HG03095 (cell line): ENCODE measurements around the gene DDX24.

ENCODE experiments used
- ATAC-seq: cut with Tn5 transposase; IDR thresholded peaks from one replicate; pipeline ENCODE4 v1.9.1; 2021; ENCODE audit warnings: moderate library complexity; ENCODE audit not compliant: unreplicated experiment

The DDX24 gene

GRCh38 chr14:94114589-94115057 is 33.6 kb upstream of the DDX24 start:
- ATAC-seq, result no peak

DNA sequence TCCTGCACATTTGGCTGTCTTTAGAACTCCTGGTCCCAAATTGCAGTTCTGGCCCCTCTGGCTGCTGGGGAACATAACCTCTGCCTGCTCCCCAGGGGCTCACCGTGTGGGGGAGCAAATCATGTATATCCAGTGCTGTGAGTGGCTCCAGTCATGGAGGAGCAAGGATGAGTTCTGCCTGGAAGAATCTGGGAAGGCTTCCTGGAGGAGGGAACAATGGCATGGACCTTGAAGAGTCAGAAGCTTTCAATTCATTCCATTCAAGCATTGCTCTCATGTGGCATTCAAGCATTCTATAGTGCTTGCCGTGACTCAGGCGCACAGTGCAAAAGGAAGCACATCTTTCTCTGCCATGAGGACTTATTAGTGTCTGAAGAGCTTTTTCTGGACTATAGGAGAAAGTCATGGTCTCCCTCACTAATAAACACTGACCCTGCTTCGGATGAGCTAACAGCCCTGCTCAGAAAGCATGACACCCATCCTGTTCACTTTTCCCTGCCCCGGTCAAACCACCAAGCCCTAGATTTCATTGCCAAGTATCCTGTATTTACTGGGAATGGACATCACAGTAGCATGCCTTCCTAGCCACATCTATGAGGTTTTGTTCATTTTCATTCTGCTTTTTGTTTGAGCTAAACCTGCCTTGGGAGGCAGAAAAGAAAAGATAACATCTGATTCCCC is 33.0 kb upstream of the DDX24 start:
- ATAC-seq, result no peak

GRCh38 chr14:94113490-94113889 is 32.5 kb upstream of the DDX24 start:
- ATAC-seq, result no peak

- ATAC-seq, result no peak
Measured at GRCh38 chr14:94113073-94113472, 32.1 kb upstream of the DDX24 start.

DNA sequence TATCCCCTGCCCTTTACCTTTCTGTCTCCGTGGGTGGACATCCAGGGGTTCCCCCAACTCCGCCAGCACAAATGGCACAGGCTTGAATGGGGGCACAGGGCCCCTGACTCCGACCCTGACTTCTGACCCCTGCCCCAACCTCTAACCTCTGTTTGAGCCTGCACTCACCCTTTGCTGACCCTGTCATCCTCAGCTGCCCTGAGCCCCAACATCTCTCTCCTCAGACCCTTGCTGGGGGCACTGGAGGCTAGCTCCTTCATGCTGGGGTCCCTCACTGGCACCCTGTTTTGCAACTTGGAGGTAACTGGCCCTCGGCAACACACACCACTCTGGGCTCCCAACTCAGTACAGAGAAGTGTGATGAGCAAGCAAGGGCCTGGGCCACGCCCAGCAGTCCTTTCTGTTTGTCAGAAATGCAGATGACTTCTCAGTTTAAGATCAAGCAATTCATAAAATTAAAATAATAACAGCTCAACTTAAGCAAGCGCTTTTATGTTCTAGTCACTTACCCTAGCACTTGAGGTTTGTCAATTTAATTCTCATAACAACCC is 31.6 kb upstream of the DDX24 start:
- no peak for ATAC-seq

- ATAC-seq, result no peak
Measured at GRCh38 chr14:94111276-94112095, 30.5 kb upstream of the DDX24 start.

GRCh38 chr14:94110552-94111181 is 29.7 kb upstream of the DDX24 start, which contains the start of gene IFI27:
IFI27 (plus strand) TSS chr14:94110736.
- no peak for ATAC-seq

GRCh38 chr14:94109915-94110250 is 28.9 kb upstream of the DDX24 start:
- no peak for ATAC-seq

- no peak for ATAC-seq
Measured at GRCh38 chr14:94104731-94105130, 23.7 kb upstream of the DDX24 start.

- ATAC-seq, result no peak
Measured at GRCh38 chr14:94103554-94104150, 22.6 kb upstream of the DDX24 start.

DNA sequence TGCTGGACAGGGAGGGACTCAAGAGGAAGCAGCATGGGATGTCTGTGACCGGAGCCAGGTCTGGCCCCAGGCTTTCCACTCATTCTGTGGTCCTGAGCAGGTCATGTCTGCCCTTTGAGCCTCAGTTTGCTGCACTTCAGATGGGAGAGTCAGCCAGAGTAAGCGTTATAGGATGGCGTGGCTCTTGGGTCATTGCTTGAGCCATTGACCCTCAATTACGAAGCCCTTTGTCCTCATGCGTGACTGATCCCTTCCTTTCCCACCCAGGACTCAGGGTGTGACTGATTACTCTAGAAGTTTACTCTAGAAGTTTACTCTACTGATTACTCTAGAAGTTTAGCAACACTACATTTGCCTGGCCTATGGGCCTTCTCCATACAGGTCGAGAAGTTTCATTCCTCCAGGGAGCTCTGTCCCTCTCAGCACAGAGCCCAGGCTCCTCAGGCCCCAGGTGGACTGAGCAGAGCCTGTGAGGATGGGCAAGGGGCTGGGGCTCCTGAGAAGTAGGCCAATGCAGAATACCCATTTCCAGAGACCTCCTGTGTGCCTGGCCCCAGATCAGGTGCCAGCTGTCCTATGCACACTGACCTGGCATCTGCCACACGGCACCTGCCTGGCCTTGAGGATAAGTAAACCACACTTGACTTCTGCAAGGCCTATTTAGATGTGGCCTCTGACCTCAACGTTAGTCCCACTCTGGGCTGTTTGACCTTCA is 21.9 kb upstream of the DDX24 start:
- ATAC-seq, result no peak

- no peak for ATAC-seq
Measured at GRCh38 chr14:94101748-94102147, 20.7 kb upstream of the DDX24 start.

DNA sequence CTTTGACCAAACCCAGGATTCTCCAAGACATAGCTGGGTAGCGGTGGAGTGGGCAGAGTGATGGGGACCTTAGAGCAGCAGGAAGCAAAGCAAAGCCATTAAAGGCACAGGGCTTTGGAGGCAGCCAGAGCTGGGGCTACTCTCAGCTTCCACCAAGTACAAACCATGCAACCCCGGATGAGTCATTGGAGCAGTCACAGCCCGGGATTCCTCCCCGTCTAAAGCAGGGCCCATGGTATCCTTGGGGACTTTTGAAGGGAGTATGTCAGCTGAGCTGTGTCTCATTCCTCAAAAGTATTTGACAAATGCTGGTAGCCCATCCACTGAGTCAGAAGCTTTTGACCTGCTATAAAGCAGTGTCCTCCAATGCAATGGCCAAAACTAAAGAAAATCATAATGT is 19.8 kb upstream of the DDX24 start:
- no peak for ATAC-seq

DNA sequence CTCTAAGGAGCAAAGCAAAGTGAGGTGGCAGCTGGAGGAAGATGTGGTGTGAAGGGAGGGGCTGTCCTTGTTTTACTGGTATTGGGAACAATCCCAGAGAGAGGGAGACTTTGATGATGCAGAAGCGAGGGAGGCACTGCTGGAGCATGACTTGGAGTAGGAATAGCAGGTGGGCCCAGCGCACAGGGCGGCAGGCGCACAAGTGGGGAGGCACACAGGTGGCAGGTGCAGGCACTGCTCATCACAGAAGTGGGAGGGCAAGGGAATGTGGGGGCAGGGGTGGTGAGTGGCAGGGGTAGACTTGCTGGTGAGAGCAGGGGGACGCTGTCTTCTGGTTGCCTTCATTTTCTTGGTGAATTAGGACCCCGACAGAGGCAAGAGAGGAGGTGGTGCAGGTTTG is 18.0 kb upstream of the DDX24 start:
- no peak for ATAC-seq

GRCh38 chr14:94098326-94098992 is 17.5 kb upstream of the DDX24 start:
- ATAC-seq, result no peak

- ATAC-seq, result no peak
Measured at GRCh38 chr14:94097091-94097490, 16.1 kb upstream of the DDX24 start.

- ATAC-seq, result no peak
Measured at GRCh38 chr14:94093418-94093817, 12.4 kb upstream of the DDX24 start.

DNA sequence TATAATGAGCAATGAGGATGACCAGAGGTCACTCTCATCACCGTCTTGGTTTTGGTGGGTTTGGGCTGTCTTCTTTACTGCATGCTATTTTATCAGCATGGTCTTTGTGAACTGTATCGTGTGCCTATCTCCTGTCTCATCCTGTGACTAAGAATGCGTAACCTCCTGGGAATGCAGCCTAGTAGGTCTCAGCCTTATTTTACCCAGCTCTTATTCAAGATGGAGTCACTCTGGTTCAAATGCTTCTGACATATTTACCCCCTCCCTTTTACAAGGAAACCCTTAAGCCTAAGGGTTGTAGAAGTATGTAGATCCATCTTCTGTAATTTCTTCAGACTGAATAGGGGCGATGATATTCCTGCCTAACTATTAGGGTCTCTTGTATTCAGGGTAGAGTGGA is 8.5 kb upstream of the DDX24 start:
- no peak for ATAC-seq

GRCh38 chr14:94088516-94088915 is 7.5 kb upstream of the DDX24 start:
- ATAC-seq, result no peak

GRCh38 chr14:94087891-94088290 is 6.9 kb upstream of the DDX24 start:
- no peak for ATAC-seq
